Epithelial cell of alveolus of lung (primary cell): ENCODE data around the gene CENPW. TPM values are rescaled to one million over a fixed set of nuclear protein-coding genes. Genes with fewer than 3 reads are reported as not detected.

ENCODE experiments used
- total RNA-seq: library from RNA; depleted of rRNA; stranded (reverse); fragments of >200 nt; gene quantifications from 2 replicates; pipeline ENCODE4 v1.2.1, GENCODE V29; 2015

The CENPW gene
- 2.2 and 16.4 TPM in 2 replicates for total RNA-seq

DNA sequence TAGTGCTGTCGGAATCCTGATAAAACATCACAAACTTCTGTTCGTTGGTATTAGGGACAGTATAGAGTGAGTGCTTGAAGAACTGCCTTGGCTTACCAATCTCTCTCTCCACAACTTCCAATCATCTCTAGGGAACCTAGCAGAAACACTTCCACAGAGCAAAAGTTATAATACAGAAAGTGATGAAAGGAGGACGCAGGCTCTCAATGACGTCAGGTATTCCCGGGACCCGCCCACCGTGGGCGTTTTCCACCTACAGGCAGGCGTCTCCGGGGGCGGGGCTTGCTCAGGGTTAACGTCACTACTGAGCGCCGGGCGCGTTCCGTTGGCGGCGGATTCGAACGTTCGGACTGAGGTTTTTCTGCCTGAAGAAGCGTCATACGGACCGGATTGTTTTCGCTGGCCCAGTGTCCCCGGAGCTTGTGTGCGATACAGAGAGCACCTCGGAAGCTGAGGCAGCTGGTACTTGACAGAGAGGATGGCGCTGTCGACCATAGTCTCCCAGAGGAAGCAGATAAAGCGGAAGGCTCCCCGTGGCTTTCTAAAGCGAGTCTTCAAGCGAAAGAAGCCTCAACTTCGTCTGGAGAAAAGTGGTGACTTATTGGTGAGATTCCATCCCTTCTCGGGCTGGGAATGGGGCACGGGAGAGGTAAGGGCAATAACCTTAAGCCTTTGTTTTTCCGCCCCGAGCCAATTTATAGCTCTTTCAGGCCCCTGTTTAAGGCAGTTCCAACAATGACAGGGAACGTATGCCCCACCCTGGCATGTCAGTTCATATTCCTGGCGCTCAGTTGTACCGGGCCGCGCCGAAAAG lies at the start of gene CENPW:
CENPW (plus strand) TSS at position 320 of the 814 bp plus-strand sequence; CDS start at position 479, 159 bp downstream.

